HG02885 (cell line): ENCODE data around the gene PSMC2.
"Not testable (repeated sequence)": the region's sequence is repeated elsewhere in the genome, so short reads cannot be mapped to it uniquely, and the experiment has no call there.

Experiments used
- ATAC-seq: cut with Tn5 transposase; IDR thresholded peaks from one replicate; pipeline ENCODE4 v1.9.1; 2021; ENCODE audit warnings: mild to moderate bottlenecking; ENCODE audit not compliant: unreplicated experiment, poor library complexity

PSMC2 gene

GRCh38 chr7:103373866-103374643, 26.6 kb downstream of the PSMC2 start:
- ATAC-seq: no peak

GRCh38 chr7:103379270-103379975, 32.0 kb downstream of the PSMC2 start:
- ATAC-seq: no peak

DNA sequence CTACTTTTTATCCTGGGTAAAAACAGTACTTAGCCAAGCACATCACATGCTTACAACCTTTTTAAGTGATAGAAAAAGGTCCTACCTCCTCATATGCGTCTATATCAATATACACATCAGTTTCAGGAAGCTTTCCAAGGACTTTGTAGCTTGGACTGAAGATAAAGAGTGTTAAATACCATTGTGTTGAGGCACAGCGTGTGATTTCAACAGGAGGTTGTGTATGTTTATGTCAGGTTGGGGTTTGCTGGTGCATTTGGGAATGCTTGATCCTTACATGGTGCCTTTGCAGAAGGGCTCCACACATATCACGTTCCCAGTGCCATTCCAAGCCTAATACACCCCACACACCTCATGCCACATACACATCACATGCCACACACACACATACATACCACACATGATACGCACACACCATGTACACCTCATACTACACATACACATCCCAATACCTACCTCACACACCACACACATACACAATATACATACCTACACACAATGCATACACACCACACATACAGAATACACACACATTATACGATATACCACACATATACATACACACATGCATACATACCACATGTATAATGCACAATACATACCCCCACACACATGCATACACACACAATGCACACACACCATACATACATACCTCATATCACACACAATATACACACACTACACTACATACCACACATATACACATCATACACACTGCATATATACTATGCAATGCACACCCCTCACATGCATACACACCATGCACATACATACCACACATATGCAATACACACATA, 33.1 kb downstream of the PSMC2 start:
- ATAC-seq: no peak

DNA sequence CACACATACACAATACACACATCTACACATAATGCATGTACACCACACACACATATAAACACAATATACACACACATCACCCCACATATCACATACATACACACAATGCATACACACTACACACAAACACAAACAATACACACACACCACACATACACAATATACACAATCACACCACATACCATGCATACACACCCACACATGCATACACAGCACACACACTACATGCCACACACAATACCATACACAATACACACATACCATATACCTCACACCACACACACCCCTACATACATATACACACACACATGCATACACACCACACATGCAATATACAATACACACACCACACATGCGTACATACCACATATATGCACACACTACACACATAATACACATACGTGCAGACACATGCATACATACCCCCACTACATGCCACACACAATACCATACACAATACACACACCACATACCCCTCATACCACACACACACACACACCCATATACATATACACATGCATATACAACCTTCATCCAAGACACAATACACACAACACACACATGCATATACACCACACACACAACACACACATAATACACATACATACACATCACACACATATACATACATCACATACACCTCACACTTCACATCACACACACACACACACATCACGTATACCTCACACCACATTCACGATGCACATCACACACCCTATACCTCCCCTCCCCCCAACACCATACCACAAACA, 34.0 kb downstream of the PSMC2 start:
- no peak for ATAC-seq

- no peak for ATAC-seq
These were observed 34.6 kb downstream of the PSMC2 start for GRCh38 chr7:103382032-103382402.

DNA sequence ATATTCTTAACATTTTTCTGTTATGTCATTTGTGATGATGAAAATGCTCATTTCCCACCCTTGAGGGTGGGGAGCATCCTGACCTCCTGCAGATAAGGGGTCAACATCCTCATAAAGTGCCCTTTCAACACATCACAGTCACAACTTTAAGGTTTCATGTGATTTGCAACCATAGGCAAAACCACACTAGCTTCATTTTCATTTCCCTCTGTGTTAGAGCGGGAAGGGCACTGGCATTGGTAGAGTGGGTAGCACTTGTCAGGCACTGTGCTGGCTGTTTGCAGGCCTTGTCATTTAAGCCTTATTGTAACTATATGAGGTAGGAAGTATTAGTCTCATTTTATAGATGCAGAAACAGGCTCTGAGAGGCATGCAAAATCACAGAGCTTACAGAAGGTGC, 39.8 kb downstream of the PSMC2 start:
- no peak for ATAC-seq

DNA sequence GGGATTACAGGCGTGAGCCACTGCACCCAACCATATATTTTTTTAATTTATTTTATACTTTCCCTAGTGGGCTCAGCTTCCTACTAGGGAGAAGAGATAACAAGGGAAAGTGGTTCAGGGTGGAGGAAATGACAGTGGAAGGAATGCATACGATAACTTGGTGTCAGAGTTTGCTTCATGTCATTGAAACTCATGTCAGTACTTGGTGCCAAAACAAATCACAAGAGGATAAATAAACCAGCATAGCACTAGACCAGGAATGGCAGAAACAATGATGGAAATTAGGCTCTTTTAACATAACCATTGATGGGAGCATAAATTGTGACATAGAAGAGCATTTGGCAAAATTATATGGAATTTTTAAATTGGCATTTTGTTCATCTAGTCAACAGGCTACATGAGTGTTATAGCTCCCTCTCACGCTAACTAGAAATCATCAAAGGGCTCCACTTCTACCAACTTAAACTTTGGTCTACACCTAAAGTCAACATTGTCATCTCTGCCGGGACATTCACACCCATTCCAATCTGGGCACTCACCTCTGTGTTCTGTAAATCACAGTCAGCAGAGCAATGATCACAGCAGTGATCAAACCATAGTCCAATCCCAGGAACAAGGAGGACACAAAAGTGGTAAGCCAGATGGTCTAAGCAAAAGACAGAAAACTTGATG, 41.2 kb downstream of the PSMC2 start:
- ATAC-seq: no peak

GRCh38 chr7:103389263-103389662, 41.8 kb downstream of the PSMC2 start:
- no peak for ATAC-seq

- ATAC-seq: no peak
These were observed 43.7 kb downstream of the PSMC2 start for GRCh38 chr7:103391150-103391549.

DNA sequence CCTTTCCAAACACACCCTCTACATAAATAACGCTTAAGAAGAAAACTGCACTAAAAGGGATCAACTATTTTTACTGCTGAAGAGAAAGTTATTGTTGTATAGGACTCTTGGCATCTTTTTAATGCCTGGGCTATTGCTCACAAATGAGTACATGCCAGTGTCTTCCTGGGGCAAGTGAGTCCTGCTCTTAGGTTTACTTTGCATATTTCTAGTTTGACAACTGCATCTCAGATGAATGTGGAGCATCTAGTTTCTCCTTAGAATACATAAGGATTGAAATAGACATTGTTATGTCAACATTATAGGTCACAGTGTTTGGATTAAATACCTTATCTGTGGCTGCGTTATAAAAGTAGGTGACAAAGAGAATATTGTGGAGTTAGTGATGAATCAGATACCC, 44.5 kb downstream of the PSMC2 start:
- no peak for ATAC-seq

- ATAC-seq: no peak
These were observed 47.1 kb downstream of the PSMC2 start for GRCh38 chr7:103394566-103394965.

GRCh38 chr7:103395071-103395470, 47.6 kb downstream of the PSMC2 start:
- no peak for ATAC-seq

DNA sequence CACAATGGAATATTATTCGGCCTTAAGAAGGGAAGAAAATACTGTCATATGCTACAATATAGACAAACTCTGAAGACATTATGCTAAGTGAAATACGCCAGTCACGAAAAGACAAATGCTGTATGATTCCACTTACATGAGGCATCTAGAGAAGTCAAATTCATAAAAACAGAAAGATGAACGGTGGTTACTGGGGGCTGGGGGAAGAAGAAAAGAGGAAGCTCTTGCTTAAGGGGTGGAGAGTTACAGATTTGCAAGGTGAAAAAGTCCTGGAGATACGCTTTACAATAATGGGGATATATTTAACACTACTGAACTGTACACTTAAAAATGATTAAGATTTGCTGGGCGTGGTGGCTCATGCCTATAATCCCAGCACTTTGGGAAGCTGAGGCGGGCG, 49.0 kb downstream of the PSMC2 start:
- no peak for ATAC-seq

GRCh38 chr7:103398483-103399127, 51.2 kb downstream of the PSMC2 start:
- no peak for ATAC-seq

- ATAC-seq: not testable (repeated sequence)
These were observed 52.2 kb downstream of the PSMC2 start for GRCh38 chr7:103399687-103400086.

- not testable (repeated sequence) for ATAC-seq
These were observed 58.6 kb downstream of the PSMC2 start for GRCh38 chr7:103405789-103406613.

DNA sequence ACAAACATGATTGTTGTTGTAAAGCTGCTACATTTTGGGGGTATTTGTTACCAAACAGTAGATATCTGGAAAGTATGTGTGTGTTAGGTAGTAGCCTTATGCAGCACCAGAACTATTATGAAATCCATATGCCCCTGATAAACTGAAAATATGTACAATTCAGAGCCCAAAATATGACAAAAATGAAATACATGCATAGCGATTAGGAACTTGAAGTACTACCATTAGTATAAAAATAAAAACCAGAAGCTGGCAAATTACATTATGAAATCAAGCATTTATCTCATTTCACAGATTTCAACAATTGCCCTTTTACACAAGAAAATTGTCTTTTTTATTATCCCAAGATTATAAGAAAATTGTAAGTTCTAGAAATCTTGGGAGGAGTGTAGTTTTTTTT, 64.7 kb downstream of the PSMC2 start:
- no peak for ATAC-seq

GRCh38 chr7:103413407-103413806, 66.0 kb downstream of the PSMC2 start:
- no peak for ATAC-seq

DNA sequence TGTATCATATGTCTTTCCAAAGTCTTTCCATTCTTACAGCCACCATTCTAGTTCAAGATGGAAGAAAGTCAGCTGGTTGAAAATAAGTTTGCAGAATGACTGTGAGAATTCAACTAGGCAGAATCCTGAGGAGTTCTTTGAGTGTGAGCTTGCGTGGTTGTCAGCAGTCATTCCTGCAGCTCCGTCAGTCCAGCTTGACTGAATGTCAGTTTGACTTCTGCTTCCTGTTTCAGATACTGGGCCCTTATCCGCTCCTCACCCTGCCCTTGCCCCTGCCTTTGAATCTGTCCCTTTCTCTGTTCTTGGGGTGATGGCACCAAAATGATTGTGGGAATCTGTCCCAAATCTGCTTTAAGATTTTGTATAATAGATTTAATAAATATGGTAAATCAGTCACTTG, 70.8 kb downstream of the PSMC2 start:
- ATAC-seq: no peak
